HepG2 (cell line): ENCODE results near the gene NPHP4. TPM values are rescaled to one million over a fixed set of nuclear protein-coding genes. Genes with fewer than 3 reads are reported as not detected.
A peak's percentile ranks its signal among the peaks of the same experiment; 100 is the strongest.

Experiments
- ATAC-seq: fragments of 200-7000 bp; cut with Tn5 transposase; 3 replicates; pipeline ENCODE4 v1.9.1; 2020; ENCODE audit warnings: mild to moderate bottlenecking, moderate library complexity
- BruUV-seq: library from RNA; stranded (reverse); fragments of 400-500 nt; replicated peaks from 2 replicates; lab custom pipeline; 2021; lab: Mats Ljungman, UMichigan
- CTCF ChIA-PET: fragments of 300-600 bp; formaldehyde crosslinking; extraction: SDS; loops from one replicate; lab custom pipeline; 2021; ENCODE audit warnings: low total read pairs, inconsistent platforms, low intra/inter-chr PET ratio; lab: Yijun Ruan, JAX
- POLR2A ChIA-PET: fragments of 350-600 bp; sonication (Branson Sonifier 250); formaldehyde crosslinking; loops from one replicate; lab custom pipeline; 2020; ENCODE audit warnings: antibody characterized with exemption, inconsistent platforms; lab: Yijun Ruan, JAX
- DNase-seq: peaks from one replicate; pipeline ENCODE4 v3.0.0-alpha.2; 2015; ENCODE audit warnings: low spot score
- FAIRE-seq: peaks from 3 replicates; lab custom pipeline; 2011; peaks lifted over from hg19 to GRCh38; lab: Jason Lieb, UNC
- H2AFZ ChIP-seq: one replicate; pipeline ENCODE4 v1.6.1; 2011; ENCODE audit warnings: low read length, inconsistent platforms
- H3K27ac ChIP-seq: fragments of 300-600 bp; 3 replicates; pipeline ENCODE4 v1.8.0; 2011; ENCODE audit warnings: mixed run types, mild to moderate bottlenecking, mixed read lengths, low read length, inconsistent platforms; ENCODE audit not compliant: insufficient read depth; ENCODE audit errors: extremely low read length
- H3K27me3 ChIP-seq, 2 experiments: fragments of 200-600 bp in 1 of 2; 2 replicates in 1 of 2; 3 replicates in 1 of 2; pipeline versions ENCODE4 v1.6.0 to v1.8.0; 2011; ENCODE audit warnings: low read length in 2 of 2, mild to moderate bottlenecking in 2 of 2, moderate library complexity in 2 of 2, inconsistent platforms in 1 of 2; ENCODE audit not compliant: insufficient read depth in 2 of 2, control insufficient read depth in 1 of 2
- H3K36me3 ChIP-seq, 2 experiments: fragments of 200-600 bp in 1 of 2; replicated peaks in 1 of 2; 2 replicates in 1 of 2; 3 replicates in 1 of 2; pipeline versions ENCODE4 v1.5.1 to v1.8.0; 2011; ENCODE audit warnings: low read length in 2 of 2, inconsistent platforms in 1 of 2; ENCODE audit not compliant: insufficient read depth in 2 of 2, control insufficient read depth in 1 of 2
- H3K4me1 ChIP-seq: 2 replicates; pipeline ENCODE4 v1.5.1; 2012; ENCODE audit warnings: low read length, inconsistent platforms; ENCODE audit not compliant: insufficient read depth
- H3K4me2 ChIP-seq: 2 replicates; pipeline ENCODE4 v1.6.0; 2011; ENCODE audit warnings: low read depth, low read length, inconsistent platforms
- H3K4me3 ChIP-seq, 3 experiments: fragments of 200-600 bp in 1 of 3; sonication (generic), shearing (Covaris generic) in 1 of 3; replicated peaks in 1 of 3; 2 replicates each; pipeline ENCODE4 v1.5.1; 2011 to 2016; ENCODE audit warnings: low read length in 3 of 3, inconsistent platforms in 2 of 3, low read depth in 2 of 3, mild to moderate bottlenecking in 2 of 3, control low read depth in 1 of 3, mixed read lengths in 1 of 3; ENCODE audit not compliant: insufficient read depth in 1 of 3
- H3K79me2 ChIP-seq: one replicate; pipeline ENCODE4 v1.6.1; 2011; ENCODE audit warnings: low read length, inconsistent platforms; ENCODE audit not compliant: insufficient read depth
- H3K9ac ChIP-seq: 2 replicates; pipeline ENCODE4 v1.6.0; 2011; ENCODE audit warnings: mild to moderate bottlenecking, low read depth, low read length, inconsistent platforms; ENCODE audit not compliant: insufficient read depth
- H3K9me3 ChIP-seq: 2 replicates; pipeline ENCODE4 v1.5.1; 2012; ENCODE audit warnings: mild to moderate bottlenecking, low read length
- H4K20me1 ChIP-seq: 2 replicates; pipeline ENCODE4 v1.6.0; 2011; ENCODE audit warnings: inconsistent platforms, mild to moderate bottlenecking, low read length, moderate library complexity; ENCODE audit not compliant: insufficient read depth
- FOXA3 ChIP-seq: IDR thresholded peaks from 2 replicates; pipeline ENCODE4 v1.6.1; 2016; ENCODE audit warnings: missing genetic modification reagents, missing compliant biosample characterization
- GATAD2A ChIP-seq: IDR thresholded peaks from 2 replicates; pipeline ENCODE4 v1.6.1; 2016
- MXD1 ChIP-seq: sonication (generic); formaldehyde crosslinking; IDR thresholded peaks from 2 replicates; pipeline ENCODE4 v1.4.0; 2020; ENCODE audit warnings: mild to moderate bottlenecking, missing genetic modification reagents
- NBN ChIP-seq: fragments of 450-650 bp; conservative IDR thresholded peaks from 2 replicates; pipeline ENCODE4 v1.6.1; 2017
- TBX2 ChIP-seq: sonication (generic); formaldehyde crosslinking; IDR thresholded peaks from 2 replicates; pipeline ENCODE4 v1.5.0; 2020; ENCODE audit warnings: missing genetic modification reagents, mild to moderate bottlenecking, borderline replicate concordance
- TEAD3 ChIP-seq: optimal IDR thresholded peaks from 2 replicates; pipeline ENCODE3; 2016; ENCODE audit warnings: borderline replicate concordance
- THAP7 ChIP-seq: sonication (generic); formaldehyde crosslinking; IDR thresholded peaks from 2 replicates; pipeline ENCODE4 v1.8.1; 2023; ENCODE audit warnings: mild to moderate bottlenecking, missing genetic modification reagents
- XRCC5 ChIP-seq: fragments of 200-400 bp; formaldehyde crosslinking; optimal IDR thresholded peaks from 2 replicates; pipeline ENCODE3; 2017; ENCODE audit warnings: mild to moderate bottlenecking, low read length
- ZFP90 ChIP-seq: sonication (generic); formaldehyde crosslinking; IDR thresholded peaks from 2 replicates; pipeline ENCODE4 v1.8.0; 2022; ENCODE audit warnings: missing genetic modification reagents, mild to moderate bottlenecking, inconsistent platforms, borderline replicate concordance
- ZMAT3 ChIP-seq: sonication (generic); formaldehyde crosslinking; conservative IDR thresholded peaks from 2 replicates; pipeline ENCODE4 v1.7.0; 2021; ENCODE audit warnings: missing genetic modification reagents
- ZNF282 ChIP-seq: fragments of 450-650 bp; IDR thresholded peaks from 2 replicates; pipeline ENCODE4 v1.6.1; 2018; ENCODE audit not compliant: partially characterized antibody
- ZNF326 ChIP-seq: sonication (generic); formaldehyde crosslinking; IDR thresholded peaks from 2 replicates; pipeline ENCODE4 v1.4.0; 2020; ENCODE audit warnings: missing genetic modification reagents, borderline replicate concordance
- ZNF713 ChIP-seq: sonication (generic); formaldehyde crosslinking; IDR thresholded peaks from 2 replicates; pipeline ENCODE4 v1.4.0; 2020; ENCODE audit warnings: mild to moderate bottlenecking, missing genetic modification reagents
- ZNF749 ChIP-seq: sonication (generic); formaldehyde crosslinking; IDR thresholded peaks from 2 replicates; pipeline ENCODE4 v1.8.0; 2022; ENCODE audit warnings: mild to moderate bottlenecking, missing genetic modification reagents, moderate library complexity, borderline replicate concordance
- WGBS: methylation state at CpG from one replicate; pipeline ENCODE4 v1.1.6; 2017; ENCODE audit warnings: low lambda C conversion rate; 5-methylcytosine and 5-hydroxymethylcytosine counted together
- in situ Hi-C: cut with HindIII; loops from 2 replicates; pipeline ENCODE4 v1.10.0; 2017; ENCODE audit warnings: low pct_unique_long_range_greater_than_20kb; ENCODE audit not compliant: extremely low pct_ligation_motif_present
- intact Hi-C: fragments of 100-400 bp; cut with micrococcal nuclease; formaldehyde crosslinking; loops from one replicate; pipeline ENCODE4 v1.10.0; 2022; ENCODE audit not compliant: unreplicated experiment
- polyA plus RNA-seq, 8 experiments: library from polyadenylated mRNA; depleted of rRNA in 3 of 8; stranded (reverse) in 7 of 8; unstranded in 1 of 8; fragments of >200 nt; fragmentation: Illumina TruSeq in 4 of 8; extraction: Trizol in 4 of 8; gene quantifications; 2 replicates each; pipeline versions ENCODE4 v1.2.1 to v1.2.3, GENCODE V29; 2011 to 2016; ENCODE audit warnings: low read depth in 4 of 8, missing spikeins in 1 of 8, mixed read lengths in 1 of 8; ENCODE audit not compliant: insufficient read depth in 1 of 8
- total RNA-seq, 5 experiments: library from RNA; depleted of rRNA; stranded (reverse); fragments of >200 nt; fragmentation: Illumina TruSeq; extraction: Trizol; gene quantifications; 2 replicates each; pipeline ENCODE4 v1.2.3, GENCODE V29; 2016; ENCODE audit warnings: low read depth in 1 of 5
- TF ChIP-seq, protein P1 (sequence below): sonication (generic); formaldehyde crosslinking; IDR thresholded peaks from 2 replicates; pipeline ENCODE4 v1.8.0; 2022; ENCODE audit warnings: missing genetic modification reagents, mild to moderate bottlenecking, borderline replicate concordance
- TF ChIP-seq, protein P2 (sequence below): sonication (generic); formaldehyde crosslinking; IDR thresholded peaks from 2 replicates; pipeline ENCODE4 v1.9.0; 2022; ENCODE audit warnings: missing genetic modification reagents, mild to moderate bottlenecking, borderline replicate concordance
- TF ChIP-seq, protein P3 (sequence below): fragments of 450-650 bp; IDR thresholded peaks from 2 replicates; pipeline ENCODE4 v1.6.1; 2016

The NPHP4 gene
- total and polyA plus RNA-seq, 2 of the 13 experiments (the other 11 are each of a cell fraction or from before 2014, with no cell fraction given): 4.4 to 6.8 TPM

- TF ChIP-seq, protein P1, sequence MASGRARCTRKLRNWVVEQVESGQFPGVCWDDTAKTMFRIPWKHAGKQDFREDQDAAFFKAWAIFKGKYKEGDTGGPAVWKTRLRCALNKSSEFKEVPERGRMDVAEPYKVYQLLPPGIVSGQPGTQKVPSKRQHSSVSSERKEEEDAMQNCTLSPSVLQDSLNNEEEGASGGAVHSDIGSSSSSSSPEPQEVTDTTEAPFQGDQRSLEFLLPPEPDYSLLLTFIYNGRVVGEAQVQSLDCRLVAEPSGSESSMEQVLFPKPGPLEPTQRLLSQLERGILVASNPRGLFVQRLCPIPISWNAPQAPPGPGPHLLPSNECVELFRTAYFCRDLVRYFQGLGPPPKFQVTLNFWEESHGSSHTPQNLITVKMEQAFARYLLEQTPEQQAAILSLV (CRISPR knock-in tag): 0 out of 2 replicates have a peak, but pooled peaks have one; percentile 35
- TF ChIP-seq TBX2 (CRISPR knock-in tag): 0 out of 2 replicates have a peak, but pooled peaks have one; percentile 18
- no peak for TF ChIP-seq ZNF326
- TF ChIP-seq MXD1 (CRISPR knock-in tag): 0 out of 2 replicates have a peak, but pooled peaks have one; percentile 42
- TF ChIP-seq XRCC5: peak; percentile 72
- peak; percentile 12 for TF ChIP-seq TEAD3 (CRISPR knock-in tag)
These were observed 41.9 kb upstream of the NPHP4 start (continued) for GRCh38 chr1:6033986-6034749.

- no peak overlapping the region for H3K4me2 ChIP-seq
- ChIA-PET POLR2A (no interaction called here), CTCF (no interaction called here)
- FAIRE-seq (no peak), DNase-seq (no peak), ATAC-seq (no peak)
- 79% methylated on average over 8 of the region's 8 CpGs for WGBS
- intact Hi-C loops: no loop called here
- H2AFZ ChIP-seq: no peak overlapping the region
- H3K9ac ChIP-seq: no peak overlapping the region
- no peak overlapping the region for H3K27ac ChIP-seq
- H3K79me2 ChIP-seq: no peaks in the 10 kb centered on the region
- BruUV-seq: no TSS peak
- in situ Hi-C loops: no loop called here
- H3K9me3 ChIP-seq: no peaks in the 10 kb centered on the region
- peaks cover 20% of the 10 kb centered on the region for H3K4me1 ChIP-seq
- H4K20me1 ChIP-seq: no peaks in the 10 kb centered on the region
- no peak overlapping the region for H3K4me3 ChIP-seq
- H3K36me3 ChIP-seq: no peaks in the 10 kb centered on the region
- no peaks in the 10 kb centered on the region for H3K27me3 ChIP-seq
- TF ChIP-seq, protein P2, sequence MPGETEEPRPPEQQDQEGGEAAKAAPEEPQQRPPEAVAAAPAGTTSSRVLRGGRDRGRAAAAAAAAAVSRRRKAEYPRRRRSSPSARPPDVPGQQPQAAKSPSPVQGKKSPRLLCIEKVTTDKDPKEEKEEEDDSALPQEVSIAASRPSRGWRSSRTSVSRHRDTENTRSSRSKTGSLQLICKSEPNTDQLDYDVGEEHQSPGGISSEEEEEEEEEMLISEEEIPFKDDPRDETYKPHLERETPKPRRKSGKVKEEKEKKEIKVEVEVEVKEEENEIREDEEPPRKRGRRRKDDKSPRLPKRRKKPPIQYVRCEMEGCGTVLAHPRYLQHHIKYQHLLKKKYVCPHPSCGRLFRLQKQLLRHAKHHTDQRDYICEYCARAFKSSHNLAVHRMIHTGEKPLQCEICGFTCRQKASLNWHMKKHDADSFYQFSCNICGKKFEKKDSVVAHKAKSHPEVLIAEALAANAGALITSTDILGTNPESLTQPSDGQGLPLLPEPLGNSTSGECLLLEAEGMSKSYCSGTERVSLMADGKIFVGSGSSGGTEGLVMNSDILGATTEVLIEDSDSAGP: no peak
- TF ChIP-seq NBN (0 out of 2 replicates have a peak, but pooled peaks have one; percentile 56), THAP7 (CRISPR knock-in tag) (no peak), FOXA3 (CRISPR knock-in tag) (no peak), ZNF749 (CRISPR knock-in tag) (no peak), ZFP90 (CRISPR knock-in tag) (no peak), TBX2 (CRISPR knock-in tag) (no peak), GATAD2A (CRISPR knock-in tag) (no peak), ZNF713 (no peak), ZMAT3 (no peak), ZNF282 (peak; percentile 59)
- TF ChIP-seq, protein P3, sequence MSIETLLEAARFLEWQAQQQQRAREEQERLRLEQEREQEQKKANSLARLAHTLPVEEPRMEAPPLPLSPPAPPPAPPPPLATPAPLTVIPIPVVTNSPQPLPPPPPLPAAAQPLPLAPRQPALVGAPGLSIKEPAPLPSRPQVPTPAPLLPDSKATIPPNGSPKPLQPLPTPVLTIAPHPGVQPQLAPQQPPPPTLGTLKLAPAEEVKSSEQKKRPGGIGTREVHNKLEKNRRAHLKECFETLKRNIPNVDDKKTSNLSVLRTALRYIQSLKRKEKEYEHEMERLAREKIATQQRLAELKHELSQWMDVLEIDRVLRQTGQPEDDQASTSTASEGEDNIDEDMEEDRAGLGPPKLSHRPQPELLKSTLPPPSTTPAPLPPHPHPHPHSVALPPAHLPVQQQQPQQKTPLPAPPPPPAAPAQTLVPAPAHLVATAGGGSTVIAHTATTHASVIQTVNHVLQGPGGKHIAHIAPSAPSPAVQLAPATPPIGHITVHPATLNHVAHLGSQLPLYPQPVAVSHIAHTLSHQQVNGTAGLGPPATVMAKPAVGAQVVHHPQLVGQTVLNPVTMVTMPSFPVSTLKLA: peak; percentile 90
These were observed 40.9 kb upstream of the NPHP4 start for GRCh38 chr1:6033124-6033523.
